Sciatic nerve (tissue), 2 donors: ENCODE data around the gene SARS2. TPM values are rescaled to one million over a fixed set of nuclear protein-coding genes. Genes with fewer than 3 reads are reported as not detected.
"Not testable (repeated sequence)": the region's sequence is repeated elsewhere in the genome, so short reads cannot be mapped to it uniquely, and the experiment has no call there.

Source experiments
- ATAC-seq: fragments of 200-7000 bp; cut with Tn5 transposase; one replicate; pipeline ENCODE4 v1.9.1; 2020; ENCODE audit warnings: mild to moderate bottlenecking, moderate library complexity
- DNase-seq: peaks from one replicate; pipeline ENCODE4 v3.0.0-alpha.2; 2020; ENCODE audit warnings: low spot score
- intact Hi-C: fragments of 100-400 bp; cut with DNase I; formaldehyde crosslinking; loops from one replicate; pipeline ENCODE4 v1.14.2; 2022
- total RNA-seq: library from RNA; stranded (reverse); fragmentation: NEBNext Ultra II Directional; extraction: Animal tissue kit (Norgen Biotek cat#: 25700); gene quantifications from one replicate; pipeline ENCODE4 v1.2.1, GENCODE V29; 2021
- donor health status: DM: no; HTN: no; CAD: no.
- donor health status: DM: no; HTN: no; CAD: no.

SARS2 gene
- total RNA-seq, 1 donor from 2014 or later = 17.9 TPM

DNA sequence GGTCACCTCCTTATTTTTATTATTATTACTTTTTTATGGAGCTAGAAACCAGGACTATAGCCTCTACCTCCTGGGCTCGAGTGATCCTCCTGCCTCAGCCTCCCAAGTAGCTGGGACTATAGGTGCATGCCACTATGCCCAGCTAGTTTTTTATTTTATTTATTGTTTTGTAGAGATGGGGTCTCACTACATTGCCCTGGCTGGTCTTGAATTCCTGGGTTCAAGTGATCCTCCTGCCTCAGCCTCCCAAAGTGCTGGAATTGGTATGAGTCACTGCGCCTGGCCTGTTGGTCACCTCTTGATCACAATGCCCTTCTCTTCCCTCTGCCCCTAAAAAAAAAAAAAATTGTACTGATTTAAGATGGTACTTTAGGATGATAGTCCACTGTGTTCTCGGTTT lies 20.6 kb upstream of the SARS2 start:
- DNase-seq (no peak), ATAC-seq (no peak)
- intact Hi-C loops = no loop called here

- intact Hi-C loops = loop anchor here (10.0 kb wide), 1 partner anchor 235 kb away; no protein-coding TSS in a partner anchor
- DNase-seq (peak; percentile 92), ATAC-seq (peak; percentile 95)
These were observed 19.2 kb upstream of the SARS2 start for GRCh38 chr19:38949580-38950367.

GRCh38 chr19:38946229-38947010 lies 15.9 kb upstream of the SARS2 start:
- DNase-seq (no peak), ATAC-seq (no peak)
- intact Hi-C loops = loop anchor here (10.0 kb wide), 1 partner anchor 238 kb away; no protein-coding TSS in a partner anchor

- intact Hi-C loops = loop anchor here (10.0 kb wide), 1 partner anchor 239 kb away; no protein-coding TSS in a partner anchor
- ATAC-seq = no peak
- DNase-seq = no peak
These were observed 15.1 kb upstream of the SARS2 start for GRCh38 chr19:38945562-38946228.

- no peak for ATAC-seq
- DNase-seq = no peak
- intact Hi-C loops = loop anchor here (10.0 kb wide), 1 partner anchor 240 kb away; no protein-coding TSS in a partner anchor
These were observed 14.5 kb upstream of the SARS2 start for GRCh38 chr19:38944981-38945506.

- ATAC-seq (peak; percentile 36), DNase-seq (no peak)
- intact Hi-C loops = loop anchor here (10.0 kb wide), 1 partner anchor 242 kb away; no protein-coding TSS in a partner anchor
These were observed 12.1 kb upstream of the SARS2 start for GRCh38 chr19:38942471-38943181.

DNA sequence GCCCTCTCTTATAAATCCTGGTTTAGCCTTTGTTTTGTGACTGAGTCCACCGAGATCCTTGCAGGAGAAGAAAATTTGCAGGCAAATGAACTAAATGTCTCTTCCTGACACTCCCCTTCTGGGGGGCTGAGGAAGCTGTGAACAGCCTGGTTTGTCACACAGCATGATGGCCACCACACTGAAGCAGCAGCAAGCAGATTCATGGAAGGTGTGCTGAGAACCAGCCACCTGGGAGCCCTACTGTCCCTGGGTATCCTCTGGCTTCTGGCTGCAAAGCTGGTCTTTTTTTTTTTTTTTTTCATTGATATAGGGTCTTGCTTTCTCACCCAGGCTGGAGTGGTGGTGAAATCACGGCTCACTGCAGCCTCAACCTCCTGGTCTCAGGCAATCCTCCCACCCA lies 11.4 kb upstream of the SARS2 start:
- peak; percentile 10 for ATAC-seq
- intact Hi-C loops = loop anchor here (10.0 kb wide), 1 partner anchor 243 kb away; no protein-coding TSS in a partner anchor
- DNase-seq = no peak

DNA sequence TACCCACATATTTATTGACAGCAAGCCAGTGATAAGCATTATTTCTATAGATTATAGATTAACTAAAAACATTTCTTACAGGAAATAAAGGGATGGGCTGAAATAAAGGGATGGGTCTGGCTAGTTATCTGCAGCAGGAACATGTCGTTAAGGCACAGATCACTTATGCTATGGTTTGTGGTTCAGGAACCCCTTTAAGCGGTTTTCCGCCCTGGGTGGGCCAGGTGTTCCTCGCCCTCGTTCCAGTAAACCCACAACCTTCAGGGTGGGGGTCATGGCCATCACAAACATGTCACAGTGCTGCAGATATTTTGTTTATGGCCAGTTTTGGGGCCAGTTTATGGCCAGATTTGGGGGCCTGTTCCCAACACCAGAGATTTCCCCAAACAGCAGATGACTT lies 10.9 kb upstream of the SARS2 start:
- ATAC-seq, DNase-seq: not testable (repeated sequence)
- intact Hi-C loops = loop anchor here (10.0 kb wide), 1 partner anchor 243 kb away; no protein-coding TSS in a partner anchor

DNA sequence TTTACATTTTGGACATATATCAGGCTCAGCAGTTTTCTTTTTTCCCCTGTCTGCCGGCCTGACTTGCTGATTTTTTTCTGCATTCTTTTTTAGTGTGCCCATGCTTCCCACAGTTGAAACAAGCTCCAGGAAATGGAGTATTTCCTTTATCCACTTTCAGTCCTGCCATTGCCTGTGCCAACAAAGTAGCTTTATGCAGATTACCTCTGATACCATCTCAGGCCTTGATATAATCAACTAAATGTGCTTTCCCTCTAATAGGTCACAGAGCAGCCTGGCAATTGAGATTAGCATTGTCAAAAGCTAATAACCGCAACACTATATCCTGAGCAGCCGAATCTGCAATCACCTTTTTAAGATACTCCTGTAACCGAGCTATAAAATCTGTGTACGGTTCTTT lies 9.4 kb upstream of the SARS2 start:
- intact Hi-C loops = loop anchor here (10.0 kb wide), 1 partner anchor 245 kb away; no protein-coding TSS in a partner anchor
- DNase-seq (no peak), ATAC-seq (no peak)

- intact Hi-C loops = no loop called here
- DNase-seq (no peak), ATAC-seq (no peak)
These were observed 3.0 kb upstream of the SARS2 start for GRCh38 chr19:38933544-38933943.

DNA sequence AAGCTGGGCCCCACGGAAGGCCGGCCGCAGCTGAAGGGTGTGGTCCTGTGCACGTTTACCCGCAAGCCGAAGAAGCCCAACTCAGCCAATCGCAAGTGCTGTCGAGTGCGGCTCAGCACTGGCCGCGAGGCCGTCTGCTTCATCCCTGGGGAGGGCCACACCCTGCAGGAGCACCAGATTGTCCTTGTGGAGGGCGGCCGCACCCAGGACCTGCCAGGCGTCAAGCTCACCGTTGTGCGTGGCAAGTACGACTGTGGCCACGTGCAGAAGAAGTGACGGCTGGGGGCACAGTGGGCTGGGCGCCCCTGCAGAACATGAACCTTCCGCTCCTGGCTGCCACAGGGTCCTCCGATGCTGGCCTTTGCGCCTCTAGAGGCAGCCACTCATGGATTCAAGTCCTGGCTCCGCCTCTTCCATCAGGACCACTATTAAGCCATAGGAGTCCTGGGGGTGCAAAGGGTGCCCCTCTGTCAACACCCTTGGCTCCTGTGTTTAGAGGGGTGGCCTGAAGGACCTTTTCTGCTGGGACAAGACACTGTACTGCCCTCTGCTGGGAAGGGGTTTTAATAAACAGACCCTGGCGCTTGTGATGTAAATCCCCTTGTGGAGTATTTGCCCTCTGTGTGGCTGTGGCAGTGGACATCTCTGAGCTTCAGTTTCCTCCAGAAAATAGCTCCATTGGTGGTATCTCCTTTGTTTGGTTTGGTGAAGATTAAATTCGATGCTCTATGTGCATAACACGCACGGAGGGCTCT lies 2.0 kb upstream of the SARS2 start:
- ATAC-seq (no peak), DNase-seq (no peak)
- intact Hi-C loops = no loop called here

- DNase-seq (no peak), ATAC-seq (no peak)
- intact Hi-C loops = no loop called here
These were observed 894 bp upstream of the SARS2 start for GRCh38 chr19:38931521-38931793.

DNA sequence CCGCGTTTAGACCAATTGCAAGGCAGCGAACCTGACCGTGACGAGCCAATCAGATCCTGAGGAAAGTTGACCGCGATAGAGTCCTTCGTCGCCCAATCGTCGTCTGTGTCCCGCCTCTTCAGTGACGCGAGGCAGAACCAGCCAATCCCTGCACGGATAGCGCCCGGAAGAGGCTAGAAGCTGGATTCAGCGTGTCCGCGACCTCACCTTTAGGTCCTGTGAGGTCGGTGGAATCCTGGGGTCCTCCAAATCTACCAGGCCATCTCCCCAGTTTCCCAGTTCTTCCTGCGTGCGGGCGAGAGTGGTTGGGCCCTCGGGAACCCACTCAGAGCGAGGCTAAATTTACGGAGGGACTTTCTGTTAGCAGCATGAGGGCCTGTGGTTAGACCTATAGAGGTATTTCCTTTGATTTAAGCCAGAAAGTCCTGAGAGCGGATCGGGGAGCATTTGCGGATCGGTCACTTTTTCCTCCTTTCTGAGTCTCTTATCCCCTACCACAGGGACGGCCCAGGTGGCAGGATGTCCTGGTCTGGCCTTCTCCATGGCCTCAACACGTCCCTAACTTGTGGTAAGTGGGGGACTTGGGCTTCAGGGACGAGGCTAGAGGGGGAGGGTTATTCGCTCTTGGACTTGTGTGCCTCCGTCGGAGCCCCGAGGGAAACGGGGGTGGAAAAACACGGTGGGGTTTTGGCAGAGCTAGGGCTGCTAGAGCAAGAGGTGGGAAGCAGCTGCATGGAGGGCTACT lies 385 bp upstream of the SARS2 start, which contains the start of gene MRPS12:
MRPS12 (plus strand) TSS at position 169 of the 745 bp plus-strand sequence; CDS start at position 520, 351 bp downstream.
- ATAC-seq (peak; percentile 99), DNase-seq (peak; percentile 99)
- intact Hi-C loops = no loop called here

DNA sequence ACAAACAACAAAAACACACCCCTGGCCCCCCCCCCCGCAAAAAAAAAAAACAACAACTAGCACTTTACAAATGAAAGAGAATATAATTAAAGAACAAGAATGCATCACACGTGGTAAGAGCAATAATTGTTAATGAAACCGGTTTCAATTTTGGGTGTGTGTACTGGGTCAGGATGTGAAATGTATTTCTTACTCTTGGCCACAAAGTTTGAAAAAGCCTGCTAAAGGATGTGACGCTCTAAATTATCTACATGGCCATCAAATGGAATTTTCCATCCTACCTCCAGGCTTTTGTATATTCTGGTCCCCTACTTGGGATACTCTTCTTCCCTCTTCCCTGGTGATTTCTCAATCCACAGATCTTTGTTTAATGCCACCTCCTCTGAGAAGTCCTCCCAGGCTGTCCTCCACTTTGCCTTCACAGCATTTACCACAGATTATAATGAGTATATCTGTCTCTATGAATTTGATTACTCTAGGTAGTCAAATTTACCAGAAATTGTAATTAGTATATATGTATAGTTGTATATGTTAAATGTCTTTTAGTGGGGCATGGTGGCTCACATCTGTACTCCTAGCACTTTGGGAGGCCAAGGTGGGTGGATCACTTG lies 2.1 kb downstream of the SARS2 start:
- no peak for ATAC-seq
- intact Hi-C loops = loop anchor here (10.0 kb wide), 1 partner anchor 414 kb away; no protein-coding TSS in a partner anchor
- no peak for DNase-seq

GRCh38 chr19:38924388-38924787 lies 6.2 kb downstream of the SARS2 start:
- no peak for ATAC-seq
- no peak for DNase-seq
- intact Hi-C loops = loop anchor here (10.0 kb wide), 1 partner anchor 410 kb away; no protein-coding TSS in a partner anchor

- intact Hi-C loops = loop anchor here (10.0 kb wide), 1 partner anchor 408 kb away; no protein-coding TSS in a partner anchor
- ATAC-seq (no peak), DNase-seq (no peak)
These were observed 8.1 kb downstream of the SARS2 start for GRCh38 chr19:38922482-38922881.
